ENCODE results near the gene SNAPC4.

DNA sequence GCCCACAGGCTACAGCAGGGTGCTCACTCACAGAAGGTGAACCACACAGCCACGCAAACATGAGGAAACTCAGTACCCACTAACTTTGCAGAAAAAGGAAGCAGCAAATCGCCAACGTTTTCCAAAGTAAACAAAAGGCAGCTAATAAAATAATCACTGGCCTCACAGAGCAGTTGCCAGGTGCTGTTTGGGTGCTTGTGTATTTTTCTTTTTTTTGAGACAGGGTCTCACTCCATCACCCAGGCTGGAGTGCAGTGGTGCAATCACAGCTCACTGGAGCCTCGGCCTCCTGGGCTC is 3.8 kb downstream of the SNAPC4 start:
- no peak for TF ChIP-seq ARHGAP35 (IDR thresholded peaks at IDR 0.05; ENCODE audit: partially characterized antibody)
- TF ChIP-seq, protein P1, sequence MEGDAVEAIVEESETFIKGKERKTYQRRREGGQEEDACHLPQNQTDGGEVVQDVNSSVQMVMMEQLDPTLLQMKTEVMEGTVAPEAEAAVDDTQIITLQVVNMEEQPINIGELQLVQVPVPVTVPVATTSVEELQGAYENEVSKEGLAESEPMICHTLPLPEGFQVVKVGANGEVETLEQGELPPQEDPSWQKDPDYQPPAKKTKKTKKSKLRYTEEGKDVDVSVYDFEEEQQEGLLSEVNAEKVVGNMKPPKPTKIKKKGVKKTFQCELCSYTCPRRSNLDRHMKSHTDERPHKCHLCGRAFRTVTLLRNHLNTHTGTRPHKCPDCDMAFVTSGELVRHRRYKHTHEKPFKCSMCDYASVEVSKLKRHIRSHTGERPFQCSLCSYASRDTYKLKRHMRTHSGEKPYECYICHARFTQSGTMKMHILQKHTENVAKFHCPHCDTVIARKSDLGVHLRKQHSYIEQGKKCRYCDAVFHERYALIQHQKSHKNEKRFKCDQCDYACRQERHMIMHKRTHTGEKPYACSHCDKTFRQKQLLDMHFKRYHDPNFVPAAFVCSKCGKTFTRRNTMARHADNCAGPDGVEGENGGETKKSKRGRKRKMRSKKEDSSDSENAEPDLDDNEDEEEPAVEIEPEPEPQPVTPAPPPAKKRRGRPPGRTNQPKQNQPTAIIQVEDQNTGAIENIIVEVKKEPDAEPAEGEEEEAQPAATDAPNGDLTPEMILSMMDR (IDR thresholded peaks at IDR 0.05 in 2 of 3, conservative IDR thresholded peaks at IDR 0.05 in 1 of 3; ENCODE audit: insufficient read depth in 2 of 3, low read depth in 1 of 3, low read length in 3 of 3), result no peak
- TF ChIP-seq EP300 (IDR thresholded peaks at IDR 0.05; ENCODE audit: low read length), result no peak
- TF ChIP-seq, protein P2, sequence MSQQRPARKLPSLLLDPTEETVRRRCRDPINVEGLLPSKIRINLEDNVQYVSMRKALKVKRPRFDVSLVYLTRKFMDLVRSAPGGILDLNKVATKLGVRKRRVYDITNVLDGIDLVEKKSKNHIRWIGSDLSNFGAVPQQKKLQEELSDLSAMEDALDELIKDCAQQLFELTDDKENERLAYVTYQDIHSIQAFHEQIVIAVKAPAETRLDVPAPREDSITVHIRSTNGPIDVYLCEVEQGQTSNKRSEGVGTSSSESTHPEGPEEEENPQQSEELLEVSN (IDR thresholded peaks at IDR 0.05; ENCODE audit: borderline replicate concordance in 1 of 2, extremely low read depth in 1 of 2, insufficient read depth in 1 of 2, insufficient read length in 1 of 2, low read depth in 1 of 2, low read length in 1 of 2, poor library complexity in 1 of 2, severe bottlenecking in 1 of 2), result no peak
- no peak for TF ChIP-seq NFE2 (IDR thresholded peaks at IDR 0.05; ENCODE audit: low read depth)
- no peak for TF ChIP-seq RBM15 (IDR thresholded peaks at IDR 0.05; ENCODE audit: insufficient read depth, low read length)
- TF ChIP-seq, protein P3, sequence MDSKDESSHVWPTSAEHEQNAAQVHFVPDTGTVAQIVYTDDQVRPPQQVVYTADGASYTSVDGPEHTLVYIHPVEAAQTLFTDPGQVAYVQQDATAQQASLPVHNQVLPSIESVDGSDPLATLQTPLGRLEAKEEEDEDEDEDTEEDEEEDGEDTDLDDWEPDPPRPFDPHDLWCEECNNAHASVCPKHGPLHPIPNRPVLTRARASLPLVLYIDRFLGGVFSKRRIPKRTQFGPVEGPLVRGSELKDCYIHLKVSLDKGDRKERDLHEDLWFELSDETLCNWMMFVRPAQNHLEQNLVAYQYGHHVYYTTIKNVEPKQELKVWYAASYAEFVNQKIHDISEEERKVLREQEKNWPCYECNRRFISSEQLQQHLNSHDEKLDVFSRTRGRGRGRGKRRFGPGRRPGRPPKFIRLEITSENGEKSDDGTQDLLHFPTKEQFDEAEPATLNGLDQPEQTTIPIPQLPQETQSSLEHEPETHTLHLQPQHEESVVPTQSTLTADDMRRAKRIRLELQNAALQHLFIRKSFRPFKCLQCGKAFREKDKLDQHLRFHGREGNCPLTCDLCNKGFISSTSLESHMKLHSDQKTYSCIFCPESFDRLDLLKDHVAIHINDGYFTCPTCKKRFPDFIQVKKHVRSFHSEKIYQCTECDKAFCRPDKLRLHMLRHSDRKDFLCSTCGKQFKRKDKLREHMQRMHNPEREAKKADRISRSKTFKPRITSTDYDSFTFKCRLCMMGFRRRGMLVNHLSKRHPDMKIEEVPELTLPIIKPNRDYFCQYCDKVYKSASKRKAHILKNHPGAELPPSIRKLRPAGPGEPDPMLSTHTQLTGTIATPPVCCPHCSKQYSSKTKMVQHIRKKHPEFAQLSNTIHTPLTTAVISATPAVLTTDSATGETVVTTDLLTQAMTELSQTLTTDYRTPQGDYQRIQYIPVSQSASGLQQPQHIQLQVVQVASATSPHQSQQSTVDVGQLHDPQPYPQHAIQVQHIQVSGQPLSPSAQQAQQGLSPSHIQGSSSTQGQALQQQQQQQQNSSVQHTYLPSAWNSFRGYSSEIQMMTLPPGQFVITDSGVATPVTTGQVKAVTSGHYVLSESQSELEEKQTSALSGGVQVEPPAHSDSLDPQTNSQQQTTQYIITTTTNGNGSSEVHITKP (IDR thresholded peaks at IDR 0.05; ENCODE audit: partially characterized antibody), result no peak
- no peak for TF ChIP-seq CBX5 (IDR thresholded peaks at IDR 0.05; ENCODE audit: borderline replicate concordance, low read depth)
- TF ChIP-seq ZFX (CRISPR knock-in tag; IDR thresholded peaks at IDR 0.05), result no peak
- no peak for TF ChIP-seq GABPA (tag; conservative IDR thresholded peaks at IDR 0.05; ENCODE audit: low read depth)
- TF ChIP-seq BRCA1 (IDR thresholded peaks at IDR 0.05), result no peak
- no peak for TF ChIP-seq BRCA1 (CRISPR knock-in tag; IDR thresholded peaks at IDR 0.05)
